Hepatic stellate cell (primary cell): ENCODE results near the gene PILRA.
"Not testable (repeated sequence)": the region's sequence is repeated elsewhere in the genome, so short reads cannot be mapped to it uniquely, and the experiment has no call there.

Source experiments
- DNase-seq: peaks from one replicate; pipeline ENCODE4 v3.0.0; 2011; ENCODE audit warnings: low spot score

Gene PILRA

DNA sequence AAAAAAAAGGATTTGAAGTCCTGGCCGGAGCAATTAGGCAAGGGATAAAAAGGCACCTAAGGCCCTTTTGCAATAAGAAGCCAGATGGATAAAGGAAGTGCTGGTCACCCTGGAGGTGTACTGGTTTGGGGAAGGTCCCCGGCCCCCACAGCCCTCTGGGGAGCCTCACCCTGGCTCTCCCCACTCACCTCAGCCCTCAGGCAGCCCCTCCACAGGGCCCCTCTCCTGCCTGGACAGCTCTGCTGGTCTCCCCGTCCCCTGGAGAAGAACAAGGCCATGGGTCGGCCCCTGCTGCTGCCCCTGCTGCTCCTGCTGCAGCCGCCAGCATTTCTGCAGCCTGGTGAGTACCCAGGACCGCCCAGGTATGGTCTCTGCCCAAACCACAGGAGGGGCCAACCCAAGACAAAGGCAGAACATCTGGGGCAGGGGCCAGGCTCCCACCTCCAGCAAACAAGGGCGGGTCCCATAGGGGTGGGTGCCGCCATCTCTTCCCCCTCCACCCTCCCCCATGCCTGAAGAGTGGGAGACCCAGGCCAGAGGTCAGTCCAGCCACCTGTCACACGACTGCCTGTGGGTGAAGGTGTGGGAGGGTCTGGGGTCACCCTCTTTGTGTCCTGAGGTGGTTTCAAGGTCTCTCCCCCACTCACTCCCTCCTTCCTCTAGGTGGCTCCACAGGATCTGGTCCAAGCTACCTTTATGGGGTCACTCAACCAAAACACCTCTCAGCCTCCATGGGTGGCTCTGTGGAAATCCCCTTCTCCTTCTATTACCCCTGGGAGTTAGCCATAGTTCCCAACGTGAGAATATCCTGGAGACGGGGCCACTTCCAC, 15.0 kb upstream of the PILRA start, which contains the start of gene PILRB:
PILRB (plus strand) TSS at position 91 of the 830 bp plus-strand sequence; CDS start at position 277, 186 bp downstream.
- DNase-seq = no peak

DNA sequence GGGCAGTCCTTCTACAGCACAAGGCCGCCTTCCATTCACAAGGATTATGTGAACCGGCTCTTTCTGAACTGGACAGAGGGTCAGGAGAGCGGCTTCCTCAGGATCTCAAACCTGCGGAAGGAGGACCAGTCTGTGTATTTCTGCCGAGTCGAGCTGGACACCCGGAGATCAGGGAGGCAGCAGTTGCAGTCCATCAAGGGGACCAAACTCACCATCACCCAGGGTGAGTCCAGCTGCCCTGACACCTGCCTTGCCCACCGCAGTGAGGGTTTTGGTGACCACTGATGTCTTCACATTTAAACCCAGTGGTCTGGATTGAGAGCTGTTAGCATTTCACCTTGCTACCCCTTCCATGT, 14.5 kb upstream of the PILRA start:
- no peak for DNase-seq

DNA sequence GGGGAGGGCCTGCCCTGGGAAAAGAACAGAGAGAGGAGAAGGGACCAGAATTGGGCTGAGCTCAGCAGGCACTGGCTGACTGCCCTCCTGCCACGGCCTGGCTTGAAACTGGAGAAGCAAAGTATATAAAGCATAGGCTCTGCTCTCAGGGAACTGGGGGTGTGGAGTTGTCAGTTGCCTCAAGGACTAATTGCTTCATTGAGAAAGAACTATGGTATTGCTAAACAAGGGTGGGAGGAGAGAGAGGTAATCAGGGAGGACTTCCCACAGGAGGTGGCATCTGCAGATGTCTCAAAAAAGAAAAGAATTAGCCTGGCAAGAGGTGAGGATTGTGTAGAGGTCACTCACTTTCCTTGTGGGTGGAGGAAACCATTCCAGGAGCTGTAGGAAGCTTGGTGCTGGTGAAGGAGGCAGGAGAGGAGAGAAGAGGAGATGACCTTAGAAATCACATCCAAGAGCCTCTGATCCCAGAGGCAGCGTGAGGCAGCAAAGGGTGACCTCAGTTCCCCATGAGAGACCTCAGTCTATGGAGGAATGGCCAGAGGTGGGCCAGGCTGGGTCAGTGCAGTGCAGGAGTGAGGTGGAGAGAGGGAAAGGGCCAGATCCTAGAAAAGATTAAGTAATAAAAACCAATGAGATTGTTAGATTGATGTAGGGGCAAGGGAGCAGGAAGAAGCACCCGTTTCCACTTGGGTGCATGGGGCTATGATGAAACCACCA, 13.0 kb upstream of the PILRA start:
- no peak for DNase-seq

DNA sequence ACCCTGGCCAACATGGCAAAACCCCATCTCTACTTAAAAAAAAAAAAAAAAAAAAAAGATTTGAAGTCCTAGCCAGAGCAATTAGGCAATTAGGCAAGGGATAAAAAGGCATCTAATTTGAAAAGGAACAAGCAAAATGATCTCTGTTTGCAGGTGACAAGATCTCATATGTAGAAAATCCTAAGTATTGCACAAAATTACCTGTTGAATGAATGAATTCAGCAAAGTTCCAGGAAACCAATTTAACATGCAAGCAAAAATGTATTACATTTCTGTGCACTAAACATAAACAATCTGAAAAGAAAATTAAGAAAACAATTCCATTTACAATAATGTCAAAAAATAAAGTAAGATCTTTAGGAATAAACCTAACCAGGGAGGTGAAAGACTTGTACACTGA, 10.2 kb upstream of the PILRA start:
- no peak for DNase-seq

DNA sequence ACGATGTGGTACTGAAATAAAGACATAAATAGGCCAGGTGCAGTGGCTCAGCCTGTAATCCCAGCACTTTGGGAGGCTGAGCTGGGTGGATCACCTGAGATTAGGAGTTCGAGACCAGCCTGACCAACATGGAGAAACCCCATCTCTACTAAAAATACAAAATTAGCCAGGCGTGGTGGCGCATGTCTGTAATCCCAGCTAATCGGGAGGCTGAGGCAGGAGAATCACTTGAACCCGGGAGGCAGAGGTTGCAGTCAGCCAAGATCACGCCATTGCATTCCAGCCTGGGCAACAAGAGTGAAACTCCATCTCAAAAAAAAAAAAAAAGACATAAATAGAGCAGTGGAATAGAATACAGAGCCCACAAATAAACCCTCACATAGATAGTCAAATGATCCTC, 9.5 kb upstream of the PILRA start:
- DNase-seq = not testable (repeated sequence)

DNA sequence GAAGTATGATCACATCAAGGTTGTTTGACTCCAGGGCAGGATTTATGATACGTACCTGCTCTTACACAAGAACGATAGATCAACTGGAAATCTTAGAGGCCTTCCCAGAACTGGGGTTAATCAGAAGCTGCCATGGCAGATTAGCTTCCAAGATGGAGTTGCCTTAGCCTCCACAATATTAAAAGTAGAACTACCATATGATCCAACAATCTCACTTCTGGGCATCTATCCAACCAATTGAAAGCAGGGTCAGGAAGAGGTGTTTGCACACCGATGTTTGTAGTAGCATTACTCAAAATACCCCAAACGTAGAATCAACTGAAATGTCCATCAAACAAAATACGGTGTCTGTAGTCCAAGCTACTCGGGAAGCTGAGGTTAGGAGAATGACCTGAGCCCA, 8.8 kb upstream of the PILRA start:
- no peak for DNase-seq

DNA sequence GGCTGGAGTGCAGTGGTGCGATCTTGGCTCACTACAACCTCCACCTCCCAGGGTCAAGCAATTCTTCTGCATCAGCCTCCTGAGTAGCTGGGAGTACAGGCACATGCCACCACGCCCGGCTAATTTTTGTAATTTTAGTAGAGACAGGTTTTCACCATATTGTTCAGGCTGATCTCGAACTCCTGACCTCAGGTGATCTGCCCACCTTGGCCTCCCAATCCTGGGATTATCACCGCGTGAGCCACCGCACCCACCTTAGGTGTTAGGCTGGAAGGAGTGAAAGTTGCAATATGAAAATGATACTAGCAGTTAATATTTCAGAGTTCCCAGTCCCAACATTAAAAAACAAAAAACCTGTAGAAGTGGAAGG, 7.3 kb upstream of the PILRA start:
- DNase-seq = not testable (repeated sequence)

DNA sequence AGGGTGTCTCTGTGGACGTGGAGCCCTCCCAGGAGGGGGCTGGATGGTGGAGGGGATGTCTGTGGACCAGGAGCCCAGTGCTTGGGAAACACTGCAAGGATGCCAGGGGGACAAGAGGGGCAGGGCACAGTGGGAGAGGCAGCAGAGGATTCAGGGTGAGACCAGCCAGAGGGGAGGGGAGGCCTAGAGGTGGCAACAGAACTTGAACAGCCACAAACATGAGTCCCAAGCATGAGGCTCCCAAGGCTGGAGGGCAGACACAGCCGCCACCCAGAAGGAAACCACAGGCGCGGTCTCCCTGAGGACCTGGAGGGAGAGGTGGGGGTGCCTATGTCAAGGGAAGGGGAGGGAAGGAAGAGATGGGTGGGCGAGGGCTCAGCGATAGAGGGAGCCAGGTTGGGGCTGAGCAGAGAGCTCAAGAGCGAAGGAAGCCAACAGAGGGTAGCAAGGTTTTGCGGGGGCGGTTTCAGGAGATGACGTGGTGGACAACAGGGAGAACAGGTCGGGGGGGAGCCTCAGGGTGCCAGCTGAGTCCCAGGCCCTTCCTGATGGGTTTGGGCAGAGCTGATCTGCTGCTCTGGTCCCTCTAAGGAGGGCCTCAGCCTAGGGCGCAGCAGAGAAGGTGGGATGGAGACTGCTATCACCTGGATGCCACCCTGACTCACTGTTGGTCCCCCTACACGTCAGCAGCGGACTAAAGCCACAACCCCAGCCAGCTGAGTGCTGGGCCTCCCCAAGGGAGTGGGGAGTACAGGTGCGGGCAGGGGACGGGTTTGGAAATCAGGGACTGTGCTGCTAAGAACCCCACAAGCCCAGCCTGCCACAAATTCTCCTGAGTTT, 6.7 kb upstream of the PILRA start:
- DNase-seq = no peak

DNA sequence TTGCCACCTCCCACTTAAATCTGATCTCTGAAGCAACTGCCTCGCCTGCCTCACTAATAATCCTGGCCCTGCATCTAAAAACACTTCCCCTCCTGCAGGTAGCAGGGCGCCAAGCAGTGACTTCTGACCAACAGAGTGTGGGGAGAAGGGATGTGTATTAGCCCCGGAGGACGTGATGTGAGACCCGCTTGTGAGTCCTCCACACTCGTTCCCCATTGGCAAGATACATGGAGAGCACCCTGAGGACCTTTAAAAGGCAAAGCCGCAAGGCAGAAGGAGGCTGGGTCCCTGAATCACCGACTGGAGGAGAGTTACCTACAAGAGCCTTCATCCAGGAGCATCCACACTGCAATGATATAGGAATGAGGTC, 6.1 kb upstream of the PILRA start:
- no peak for DNase-seq

DNA sequence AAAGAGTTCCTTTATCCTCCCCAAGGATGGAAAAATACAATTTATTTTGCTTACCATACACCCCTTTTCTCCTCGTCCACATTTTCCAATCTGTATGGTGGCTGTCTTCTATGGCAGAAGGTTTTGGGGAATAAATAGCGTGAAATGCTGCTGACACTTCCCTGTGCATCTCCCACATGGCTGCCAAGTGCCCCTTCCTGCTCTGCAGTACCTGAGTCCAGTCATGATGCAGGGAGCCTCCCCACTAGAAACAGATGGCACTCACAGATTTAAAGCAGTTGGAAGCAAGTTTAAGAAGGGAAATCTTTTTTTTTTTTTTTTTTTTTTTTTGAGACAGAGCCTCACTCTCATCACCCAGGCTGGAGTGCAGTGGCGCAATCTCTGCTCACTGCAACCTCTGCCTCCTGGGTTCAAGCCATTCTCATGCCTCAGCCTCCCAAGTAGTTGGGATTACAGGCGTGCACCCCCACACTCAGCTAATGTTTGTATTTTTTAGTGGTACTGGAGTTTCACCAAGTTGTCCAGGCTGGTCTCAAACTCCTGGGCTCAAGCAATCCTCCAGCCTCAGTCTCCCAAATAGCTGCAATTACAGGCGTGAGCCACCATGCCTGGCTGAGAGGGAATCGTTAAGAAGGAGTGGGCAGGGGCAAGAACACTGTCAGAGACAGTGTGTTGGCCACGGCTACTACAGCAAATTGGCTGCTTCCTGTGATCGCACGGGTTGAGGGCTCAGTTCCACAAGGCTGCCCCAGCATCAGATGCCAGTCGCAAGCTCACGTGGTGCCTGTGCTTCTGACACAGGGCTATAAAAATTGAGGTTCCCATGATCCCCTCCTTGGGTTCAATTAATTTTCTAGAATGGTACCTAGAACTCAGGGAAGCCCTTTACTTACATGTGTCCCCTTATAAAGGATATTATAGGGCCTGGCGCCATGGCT, 5.3 kb upstream of the PILRA start:
- DNase-seq = no peak

DNA sequence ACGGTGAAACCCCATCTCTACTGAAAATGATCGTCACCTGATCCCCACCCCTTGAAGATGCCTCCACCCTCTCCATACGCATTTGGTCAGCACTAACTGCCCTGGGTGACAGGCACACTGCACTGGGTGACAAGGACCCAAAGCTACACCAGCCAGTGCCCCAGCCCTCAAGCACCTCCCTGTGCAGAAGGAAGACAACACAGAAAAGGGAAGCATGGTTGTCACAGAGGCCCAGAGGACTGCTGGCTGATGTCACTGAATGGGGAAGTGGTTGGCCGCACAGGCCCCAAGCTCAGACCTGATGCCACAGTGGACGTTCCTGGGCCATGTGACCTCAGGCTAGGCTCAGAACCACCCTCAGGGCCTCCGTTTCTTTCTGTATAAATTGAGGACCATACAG, 4.2 kb upstream of the PILRA start:
- DNase-seq = no peak

DNA sequence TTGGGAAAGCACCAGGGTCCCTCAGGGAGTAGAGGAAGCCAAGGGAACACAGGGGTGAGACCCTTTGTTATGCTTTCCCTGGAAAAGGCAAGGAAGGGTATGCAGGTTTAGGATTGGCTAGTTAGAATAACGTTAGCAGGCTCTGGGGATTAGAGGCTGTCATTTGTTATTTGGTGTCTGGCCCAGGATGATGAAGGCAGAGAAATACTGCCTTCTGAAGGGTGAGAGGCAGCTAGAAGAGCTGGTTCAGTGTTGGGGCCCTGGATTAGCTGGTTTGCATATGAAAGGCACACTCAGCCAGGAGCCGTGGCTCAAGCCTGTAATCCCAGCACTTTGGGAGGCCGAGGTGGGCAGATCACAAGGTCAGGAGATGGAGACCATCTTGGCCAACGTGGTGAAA, 3.0 kb upstream of the PILRA start:
- DNase-seq = no peak

DNA sequence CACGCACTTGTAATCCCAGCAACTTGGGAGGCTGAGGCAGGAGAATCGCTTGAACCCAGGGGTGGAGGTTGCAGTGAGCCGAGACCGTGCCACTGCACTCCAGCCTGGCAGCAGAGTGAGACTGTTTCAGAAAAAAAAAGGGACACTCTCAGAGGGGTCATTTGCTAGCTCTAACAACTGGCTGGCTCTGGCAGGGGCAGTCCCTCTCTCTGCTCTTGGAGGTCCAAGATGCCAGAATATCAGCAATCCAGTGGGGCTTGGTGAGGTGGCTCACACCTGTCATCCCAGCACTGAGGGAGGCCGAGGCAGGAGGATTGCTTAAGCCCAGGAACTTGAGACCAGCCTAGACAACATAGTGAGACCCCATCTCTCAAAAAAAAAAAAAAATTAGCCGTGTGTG, 2.5 kb upstream of the PILRA start:
- no peak for DNase-seq

DNA sequence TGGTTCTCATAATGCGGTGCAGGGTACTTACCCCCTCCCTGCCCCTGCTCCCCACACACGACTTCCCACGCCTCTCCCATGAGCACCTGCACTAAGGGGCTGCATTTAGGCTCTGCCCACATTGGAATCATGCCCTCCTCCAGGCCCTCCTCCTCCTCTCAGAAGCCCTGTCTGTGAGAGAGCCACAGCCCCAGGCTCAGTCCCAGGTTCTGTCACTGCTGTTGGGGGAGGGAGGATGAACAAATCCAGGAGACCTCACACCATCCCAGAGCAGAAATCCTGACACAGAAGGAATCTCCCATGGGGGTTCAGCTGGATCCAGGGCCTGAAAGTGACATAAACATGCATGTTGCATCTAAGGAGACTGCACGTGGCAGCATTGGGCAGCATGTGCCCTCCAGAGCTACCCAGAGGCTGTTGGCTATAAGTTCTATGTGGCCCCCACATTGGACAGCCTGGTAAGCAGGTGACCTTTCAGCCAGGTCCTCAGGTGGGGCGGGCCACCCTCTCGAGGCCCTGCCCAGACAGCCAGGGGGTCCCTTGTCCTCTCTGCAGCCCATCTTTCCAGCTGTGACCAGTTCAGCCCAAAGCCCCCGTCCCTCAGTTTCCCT, 1.6 kb upstream of the PILRA start:
- DNase-seq = no peak

DNA sequence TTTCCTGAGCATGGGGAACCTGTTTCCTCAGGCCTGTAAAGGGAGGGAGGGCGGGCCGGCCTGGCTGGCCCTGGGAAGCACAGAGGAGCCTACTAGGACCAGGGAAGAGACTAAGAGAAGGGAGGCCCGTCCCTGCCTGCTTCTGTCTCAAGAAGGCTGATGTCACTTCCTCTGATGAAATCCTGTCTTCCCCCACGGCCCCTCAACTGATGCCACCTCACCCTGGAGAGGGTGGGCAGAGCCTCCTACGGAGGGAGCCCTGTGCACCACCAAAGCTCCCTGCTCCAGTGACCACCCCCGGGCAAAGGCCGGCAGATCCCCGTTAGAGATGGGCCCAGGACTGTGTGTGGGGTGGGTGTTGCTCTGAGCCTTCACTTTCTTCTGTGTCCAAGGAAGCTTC, 1.0 kb upstream of the PILRA start:
- DNase-seq = peak; percentile 34

DNA sequence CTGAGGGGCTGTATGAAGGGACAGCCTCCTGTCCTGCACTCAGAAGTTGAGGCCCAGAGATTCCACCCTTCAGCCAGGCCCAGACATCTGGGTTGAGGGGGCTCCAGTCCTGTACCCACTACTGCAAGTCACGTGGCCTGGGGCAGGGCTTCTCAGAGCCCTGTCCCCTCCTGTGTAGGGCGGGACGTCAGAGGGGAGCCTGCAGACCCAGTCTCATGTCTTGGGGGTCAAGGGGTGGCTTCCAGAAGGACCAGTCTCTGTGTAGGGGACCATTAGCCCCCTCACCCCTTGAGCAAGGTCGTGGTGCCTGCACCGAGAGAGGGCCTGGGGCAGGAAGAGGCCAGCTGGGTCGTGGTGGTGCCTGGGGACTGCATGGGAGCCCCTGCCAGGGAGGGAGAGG, 593 bp upstream of the PILRA start:
- no peak for DNase-seq

DNA sequence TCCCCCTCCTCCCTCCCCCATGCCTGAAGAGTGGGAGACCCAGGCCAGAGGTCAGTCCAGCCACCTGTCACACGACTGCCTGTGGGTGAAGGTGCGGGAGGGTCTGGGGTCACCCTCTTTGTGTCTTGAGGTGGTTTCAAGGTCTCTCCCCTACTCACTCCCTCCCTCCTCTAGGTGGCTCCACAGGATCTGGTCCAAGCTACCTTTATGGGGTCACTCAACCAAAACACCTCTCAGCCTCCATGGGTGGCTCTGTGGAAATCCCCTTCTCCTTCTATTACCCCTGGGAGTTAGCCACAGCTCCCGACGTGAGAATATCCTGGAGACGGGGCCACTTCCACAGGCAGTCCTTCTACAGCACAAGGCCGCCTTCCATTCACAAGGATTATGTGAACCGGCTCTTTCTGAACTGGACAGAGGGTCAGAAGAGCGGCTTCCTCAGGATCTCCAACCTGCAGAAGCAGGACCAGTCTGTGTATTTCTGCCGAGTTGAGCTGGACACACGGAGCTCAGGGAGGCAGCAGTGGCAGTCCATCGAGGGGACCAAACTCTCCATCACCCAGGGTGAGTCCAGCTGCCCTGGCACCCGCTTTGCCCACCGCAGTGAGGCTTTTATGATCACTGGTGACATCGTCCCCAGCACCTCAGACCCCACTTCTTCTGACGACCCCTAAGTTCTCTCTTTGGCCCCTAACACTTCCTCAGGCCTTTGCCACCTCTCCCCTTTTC, 747 bp downstream of the PILRA start:
- DNase-seq = not testable (repeated sequence)

DNA sequence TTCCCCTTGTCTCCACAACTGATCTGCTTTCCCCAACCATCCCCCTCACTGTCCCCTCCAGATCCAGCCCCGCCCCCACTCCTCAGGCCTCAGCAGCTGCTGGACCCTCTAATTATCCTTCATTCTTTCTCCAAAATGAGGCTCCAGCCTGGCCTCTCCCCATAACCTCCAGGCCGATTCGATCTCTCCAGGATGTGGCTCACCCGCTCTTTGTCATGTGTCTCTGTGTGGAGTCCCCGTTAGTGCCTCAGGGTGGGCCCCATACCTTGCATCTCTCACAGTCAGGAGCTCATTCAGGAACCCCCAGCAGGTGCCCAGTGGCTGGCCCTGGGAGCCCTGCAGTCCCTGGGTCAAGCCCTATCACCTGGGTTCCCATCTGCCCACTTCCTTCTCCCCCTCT, 1.3 kb downstream of the PILRA start:
- no peak for DNase-seq

DNA sequence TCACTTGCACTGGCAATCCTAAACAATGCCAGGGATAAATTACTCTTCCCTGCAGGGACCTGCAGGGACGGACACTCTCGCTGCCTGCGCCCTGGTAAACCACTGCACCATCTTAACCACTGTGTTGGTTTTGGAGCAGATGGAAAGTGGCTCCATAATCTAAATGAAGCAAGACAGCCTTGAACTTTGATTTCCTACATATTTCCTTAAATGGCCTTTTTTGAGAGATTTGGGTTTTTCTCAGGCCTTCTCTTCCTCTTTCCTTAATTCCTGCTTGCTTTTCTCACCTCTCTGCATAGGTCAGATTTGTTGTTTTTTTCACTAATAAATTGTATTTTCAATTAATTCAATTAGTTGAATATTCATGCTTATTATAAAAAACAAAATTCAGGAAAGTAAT, 2.8 kb downstream of the PILRA start:
- DNase-seq = no peak

DNA sequence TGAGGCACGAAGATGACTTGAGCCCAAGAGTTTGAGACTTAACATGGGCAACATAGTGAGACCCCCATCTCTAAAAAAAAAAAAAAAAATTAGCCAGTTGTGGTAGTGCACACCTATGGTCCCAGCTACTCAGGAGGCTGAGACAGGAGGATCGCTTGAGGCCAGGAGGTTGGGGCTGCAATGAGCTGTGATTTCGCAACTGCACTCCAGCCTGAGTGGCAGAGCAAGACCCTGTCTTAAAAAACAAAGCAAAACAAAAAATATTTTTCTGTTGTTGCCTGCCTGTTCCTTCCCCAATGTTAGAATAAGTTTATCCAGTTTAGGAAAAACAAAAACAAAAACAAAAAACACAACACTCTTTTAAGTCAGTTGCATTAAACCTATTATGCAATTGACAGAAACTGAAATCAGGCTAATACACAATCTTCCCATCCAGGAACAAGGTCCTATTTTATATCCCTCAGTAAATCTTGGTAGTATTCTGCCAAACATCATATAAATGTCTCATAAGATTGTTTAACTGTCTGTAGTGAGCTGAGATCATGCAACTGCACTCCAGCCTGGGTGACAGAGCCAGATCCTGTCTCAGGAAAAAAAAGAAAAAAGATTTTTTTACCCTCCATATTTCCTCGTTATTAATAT, 4.9 kb downstream of the PILRA start:
- no peak for DNase-seq
